RWPE2 (cell line): Measurements from ENCODE around the gene GABRA4.

Source experiments
- ATAC-seq: fragments of 200-7000 bp; cut with Tn5 transposase; 3 replicates; pipeline ENCODE4 v1.9.1; 2021; ENCODE audit warnings: low read depth
- DNase-seq: peaks from one replicate; pipeline ENCODE4 v3.0.0-alpha.2; 2020; ENCODE audit warnings: low spot score
- H3K27ac ChIP-seq: fragments of 450-650 bp; 2 replicates; pipeline ENCODE4 v1.5.1; 2017; ENCODE audit warnings: mild to moderate bottlenecking; ENCODE audit not compliant: poor library complexity, severe bottlenecking
- H3K27me3 ChIP-seq: fragments of 250-450 bp; sonication (Bioruptor Pico); 2 replicates; pipeline ENCODE4 v1.5.1; 2021; ENCODE audit warnings: mild to moderate bottlenecking, moderate library complexity; ENCODE audit not compliant: insufficient read depth, poor library complexity, severe bottlenecking
- H3K36me3 ChIP-seq: fragments of 250-450 bp; sonication (Bioruptor Pico); 2 replicates; pipeline ENCODE4 v1.5.1; 2020; ENCODE audit warnings: low read depth, mild to moderate bottlenecking, moderate library complexity
- H3K4me1 ChIP-seq: fragments of 250-450 bp; sonication (Bioruptor Pico); 2 replicates; pipeline ENCODE4 v1.5.1; 2021; ENCODE audit warnings: mild to moderate bottlenecking, moderate library complexity; ENCODE audit not compliant: insufficient read depth, poor library complexity, severe bottlenecking
- H3K4me3 ChIP-seq: fragments of 250-450 bp; sonication (Bioruptor Pico); 2 replicates; pipeline ENCODE4 v1.5.1; 2021; ENCODE audit warnings: mild to moderate bottlenecking, moderate library complexity; ENCODE audit not compliant: severe bottlenecking
- H3K9me3 ChIP-seq: fragments of 250-450 bp; sonication (Bioruptor Pico); 2 replicates; pipeline ENCODE4 v1.5.1; 2021; ENCODE audit warnings: mild to moderate bottlenecking, moderate library complexity; ENCODE audit not compliant: severe bottlenecking
- CTCF ChIP-seq: fragments of 450-650 bp; IDR thresholded peaks from one replicate; pipeline ENCODE4 v1.5.1; 2017; ENCODE audit warnings: mild to moderate bottlenecking, moderate library complexity; ENCODE audit not compliant: poor library complexity, severe bottlenecking

The GABRA4 gene

GRCh38 chr4:46974891-46975543 is 18.4 kb downstream of the GABRA4 start:
- ATAC-seq = no peak
- no peaks in the 10 kb centered on the region for H3K4me1 ChIP-seq
- TF ChIP-seq CTCF = no peak

DNA sequence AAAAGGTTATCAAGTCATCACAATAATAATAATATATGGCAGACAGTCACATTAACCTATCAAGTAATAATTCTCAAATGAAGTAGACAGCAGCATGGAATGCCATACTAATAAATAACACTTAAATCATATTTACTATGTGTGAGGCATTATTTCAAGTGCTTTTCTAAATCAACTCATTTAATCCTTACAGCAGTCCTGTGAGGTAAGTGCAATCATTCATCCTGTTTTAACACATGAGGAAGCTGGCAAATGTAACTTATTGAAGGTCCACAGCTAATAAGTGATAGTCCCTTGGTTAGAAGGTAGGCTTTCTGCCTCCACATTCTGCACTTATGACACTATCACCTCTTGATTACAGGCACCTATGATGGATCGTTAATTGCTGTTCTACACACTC is 24.5 kb downstream of the GABRA4 start:
- ATAC-seq (no peak), DNase-seq (no peak)
- TF ChIP-seq CTCF = no peak

More at GRCh38 chr4:46974891-46975543, 18.4 kb downstream of the GABRA4 start:
- H3K27me3 ChIP-seq = peaks cover 54% of the 10 kb centered on the region
- no peaks in the 10 kb centered on the region for H3K9me3 ChIP-seq
- H3K27ac ChIP-seq = no peak overlapping the region
- H3K36me3 ChIP-seq = no peaks in the 10 kb centered on the region
- H3K4me3 ChIP-seq = no peak overlapping the region
- DNase-seq = no peak

DNA sequence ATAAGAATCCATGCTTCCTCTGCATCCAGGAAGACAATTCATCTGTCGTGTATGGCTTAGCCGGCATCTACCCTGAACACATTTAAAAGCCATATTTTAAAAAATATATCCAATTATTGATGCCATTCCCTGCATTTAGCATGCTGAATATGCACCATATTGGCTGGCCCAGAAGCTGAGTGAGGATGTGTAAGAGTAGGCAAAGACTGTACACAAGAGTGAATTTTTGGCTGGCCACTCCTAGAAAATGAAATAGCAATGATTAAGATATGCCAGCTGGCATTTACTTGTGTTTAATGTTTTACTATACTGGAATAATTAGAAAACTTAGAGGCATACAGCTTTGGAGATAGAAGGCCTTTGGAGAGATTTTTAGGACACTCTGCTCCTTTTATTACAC is 25.8 kb downstream of the GABRA4 start:
- ATAC-seq (no peak), DNase-seq (no peak)
- Histone ChIP-seq H3K9me3 (no peaks in the 10 kb centered on the region), H3K36me3 (no peaks in the 10 kb centered on the region), H3K27ac (no peak overlapping the region), H3K4me1 (no peaks in the 10 kb centered on the region), H3K27me3 (peaks cover 37% of the 10 kb centered on the region), H3K4me3 (no peak overlapping the region)
- no peak for TF ChIP-seq CTCF

More for the DNA sequence above, 24.5 kb downstream of the GABRA4 start:
- Histone ChIP-seq H3K4me1 (no peaks in the 10 kb centered on the region), H3K4me3 (no peak overlapping the region), H3K9me3 (no peaks in the 10 kb centered on the region), H3K27me3 (peaks cover 42% of the 10 kb centered on the region), H3K27ac (no peak overlapping the region), H3K36me3 (no peaks in the 10 kb centered on the region)

GRCh38 chr4:46958742-46959488 is 34.5 kb downstream of the GABRA4 start:
- H3K4me3 ChIP-seq = no peak overlapping the region
- no peak for ATAC-seq
- H3K9me3 ChIP-seq = no peaks in the 10 kb centered on the region
- peaks cover 15% of the 10 kb centered on the region for H3K27me3 ChIP-seq
- H3K4me1 ChIP-seq = no peaks in the 10 kb centered on the region
- TF ChIP-seq CTCF = no peak
- no peak for DNase-seq
- H3K36me3 ChIP-seq = no peaks in the 10 kb centered on the region
- no peak overlapping the region for H3K27ac ChIP-seq

- H3K4me1 ChIP-seq = no peaks in the 10 kb centered on the region
- H3K27me3 ChIP-seq = peaks cover 12% of the 10 kb centered on the region
- no peaks in the 10 kb centered on the region for H3K9me3 ChIP-seq
- no peak overlapping the region for H3K27ac ChIP-seq
- no peaks in the 10 kb centered on the region for H3K36me3 ChIP-seq
- H3K4me3 ChIP-seq = no peak overlapping the region
- TF ChIP-seq CTCF = no peak
- ATAC-seq (no peak), DNase-seq (no peak)
Measured at GRCh38 chr4:46956451-46956850, 36.9 kb downstream of the GABRA4 start.
